Mesothelial cell of epicardium (in vitro differentiated cells): ENCODE measurements around the gene MAOA. TPM values are rescaled to one million over a fixed set of nuclear protein-coding genes. Genes with fewer than 3 reads are reported as not detected.

ENCODE experiments used
- DNase-seq, 2 experiments: peaks; one replicate each; pipeline ENCODE4 v3.0.0; 2021; ENCODE audit warnings: low spot score in 2 of 2; ENCODE audit not compliant: unreplicated experiment in 2 of 2
- H3K27ac Mint-ChIP-seq: 2 replicates; pipeline ENCODE4 v1.8.0; 2021; ENCODE audit warnings: mixed read lengths
- H3K27me3 Mint-ChIP-seq: 2 replicates; pipeline ENCODE4 v1.8.0; 2021; ENCODE audit warnings: low read depth, mixed read lengths
- H3K36me3 Mint-ChIP-seq: 2 replicates; pipeline ENCODE4 v1.8.0; 2021; ENCODE audit warnings: mixed read lengths
- H3K4me1 Mint-ChIP-seq: 2 replicates; pipeline ENCODE4 v1.8.0; 2021; ENCODE audit warnings: mixed read lengths
- H3K4me3 Mint-ChIP-seq: 2 replicates; pipeline ENCODE4 v1.8.0; 2021; ENCODE audit warnings: mild to moderate bottlenecking, moderate library complexity, mixed read lengths
- H3K9me3 Mint-ChIP-seq: 2 replicates; pipeline ENCODE4 v1.8.0; 2021; ENCODE audit warnings: mixed read lengths
- total RNA-seq: library from RNA; stranded (reverse); gene quantifications from 3 replicates; pipeline ENCODE4 v1.2.1, GENCODE V29; 2021
- TF ChIP-seq, protein P1 (sequence below): fragments of 200-600 bp; sonication (generic); IDR thresholded peaks from one replicate; pipeline ENCODE4 v1.5.0; 2021; ENCODE audit warnings: antibody characterized with exemption; ENCODE audit not compliant: unreplicated experiment

MAOA gene
- total RNA-seq, 1 donor from 2014 or later, result 0.63 TPM

DNA sequence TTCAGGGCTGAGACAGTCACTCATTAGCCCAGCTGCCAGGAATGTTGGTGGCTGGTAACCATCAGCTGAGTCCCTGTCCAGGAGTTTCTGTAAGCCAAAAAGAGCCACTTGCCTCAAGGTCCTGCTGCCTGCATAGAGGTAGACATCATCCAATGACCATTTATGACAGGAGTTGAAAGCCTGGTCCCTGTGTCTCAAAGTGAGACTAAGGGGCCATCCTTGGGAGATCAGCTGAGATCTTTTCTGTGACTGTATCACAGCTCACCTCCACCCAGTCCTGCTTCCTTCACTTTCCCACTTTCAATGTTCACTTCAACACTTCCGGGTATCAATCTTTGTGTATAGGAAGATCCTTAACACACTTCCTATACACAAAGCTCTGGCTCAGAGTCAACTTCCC lies 28.4 kb upstream of the MAOA start:
- H3K4me1 Mint-ChIP-seq, result peaks cover 8% of the 10 kb centered on the region
- no peak for DNase-seq
- H3K9me3 Mint-ChIP-seq, result peaks cover 28% of the 10 kb centered on the region
- H3K27me3 Mint-ChIP-seq, result no peaks in the 10 kb centered on the region
- H3K36me3 Mint-ChIP-seq, result no peaks in the 10 kb centered on the region
- H3K4me3 Mint-ChIP-seq, result no peak overlapping the region
- TF ChIP-seq, protein P1, sequence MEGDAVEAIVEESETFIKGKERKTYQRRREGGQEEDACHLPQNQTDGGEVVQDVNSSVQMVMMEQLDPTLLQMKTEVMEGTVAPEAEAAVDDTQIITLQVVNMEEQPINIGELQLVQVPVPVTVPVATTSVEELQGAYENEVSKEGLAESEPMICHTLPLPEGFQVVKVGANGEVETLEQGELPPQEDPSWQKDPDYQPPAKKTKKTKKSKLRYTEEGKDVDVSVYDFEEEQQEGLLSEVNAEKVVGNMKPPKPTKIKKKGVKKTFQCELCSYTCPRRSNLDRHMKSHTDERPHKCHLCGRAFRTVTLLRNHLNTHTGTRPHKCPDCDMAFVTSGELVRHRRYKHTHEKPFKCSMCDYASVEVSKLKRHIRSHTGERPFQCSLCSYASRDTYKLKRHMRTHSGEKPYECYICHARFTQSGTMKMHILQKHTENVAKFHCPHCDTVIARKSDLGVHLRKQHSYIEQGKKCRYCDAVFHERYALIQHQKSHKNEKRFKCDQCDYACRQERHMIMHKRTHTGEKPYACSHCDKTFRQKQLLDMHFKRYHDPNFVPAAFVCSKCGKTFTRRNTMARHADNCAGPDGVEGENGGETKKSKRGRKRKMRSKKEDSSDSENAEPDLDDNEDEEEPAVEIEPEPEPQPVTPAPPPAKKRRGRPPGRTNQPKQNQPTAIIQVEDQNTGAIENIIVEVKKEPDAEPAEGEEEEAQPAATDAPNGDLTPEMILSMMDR, result no peak
- no peak overlapping the region for H3K27ac Mint-ChIP-seq

DNA sequence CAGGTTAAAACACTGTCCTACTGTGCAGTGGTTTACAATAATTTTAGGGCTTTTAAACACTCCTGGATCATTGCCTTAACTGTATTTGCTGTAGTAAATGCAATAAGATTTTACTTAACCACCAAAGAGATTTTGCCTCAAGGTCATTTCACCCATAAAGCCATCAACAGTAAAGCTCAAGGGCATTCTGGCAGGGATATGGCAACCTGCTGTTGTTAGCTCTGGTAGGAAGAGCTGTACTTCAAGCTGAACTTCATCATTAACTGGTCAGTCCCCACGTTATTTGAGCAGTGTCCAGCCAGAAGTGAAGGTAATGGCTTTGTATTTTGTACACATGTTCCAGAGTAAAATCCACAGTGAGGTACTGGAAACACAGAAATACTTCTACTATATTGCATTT lies 26.9 kb upstream of the MAOA start:
- Mint-ChIP-seq H3K36me3 (no peaks in the 10 kb centered on the region), H3K27me3 (no peaks in the 10 kb centered on the region), H3K27ac (no peak overlapping the region), H3K9me3 (peaks cover 24% of the 10 kb centered on the region), H3K4me3 (no peak overlapping the region), H3K4me1 (peaks cover 8% of the 10 kb centered on the region)
- TF ChIP-seq, protein P1, result no peak
- DNase-seq, result no peak

DNA sequence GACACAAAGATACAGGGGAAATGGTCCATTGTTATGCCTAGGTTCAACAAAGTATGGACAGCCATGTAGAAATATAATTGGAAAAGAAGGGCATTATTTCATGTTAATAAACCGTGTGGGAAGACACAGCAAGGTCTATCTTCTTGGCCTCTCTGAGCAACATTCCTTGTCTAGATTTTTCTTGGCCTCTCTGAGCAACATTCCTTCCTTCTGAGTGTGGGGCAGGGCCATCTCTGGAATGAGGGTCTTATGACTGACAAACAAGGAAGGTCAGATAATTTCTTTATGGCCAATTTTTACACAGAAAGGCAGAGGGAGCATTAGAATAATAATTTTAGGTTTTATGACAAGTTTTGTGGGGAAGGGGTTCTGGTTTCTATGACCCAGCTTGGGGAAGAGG lies 24.3 kb upstream of the MAOA start:
- H3K27ac Mint-ChIP-seq, result no peak overlapping the region
- H3K27me3 Mint-ChIP-seq, result no peaks in the 10 kb centered on the region
- no peak for DNase-seq
- H3K36me3 Mint-ChIP-seq, result no peaks in the 10 kb centered on the region
- H3K4me3 Mint-ChIP-seq, result no peak overlapping the region
- peaks cover 40% of the 10 kb centered on the region for H3K9me3 Mint-ChIP-seq
- H3K4me1 Mint-ChIP-seq, result no peaks in the 10 kb centered on the region
- TF ChIP-seq, protein P1, result no peak

DNA sequence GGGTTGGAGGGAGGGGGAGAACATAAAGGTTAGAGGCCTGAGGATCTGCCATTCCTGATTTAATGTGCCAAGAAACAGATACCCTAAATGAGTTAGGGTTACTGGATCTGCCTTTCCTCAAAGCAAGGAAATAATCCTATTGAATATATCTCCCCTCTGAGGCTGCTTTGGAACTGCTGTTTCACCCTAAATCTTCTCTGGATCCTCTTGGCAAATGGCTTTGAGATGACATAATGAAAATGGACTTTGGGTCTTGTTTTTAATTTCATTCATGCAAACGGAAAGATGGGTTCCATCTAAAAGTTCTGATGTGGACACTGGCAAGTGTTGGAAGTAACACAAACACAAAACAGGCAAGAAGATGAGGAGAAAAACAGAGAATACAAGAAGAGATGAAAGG lies 23.0 kb upstream of the MAOA start:
- no peak for DNase-seq
- Mint-ChIP-seq H3K27me3 (no peaks in the 10 kb centered on the region), H3K4me3 (no peak overlapping the region), H3K27ac (no peak overlapping the region), H3K4me1 (no peaks in the 10 kb centered on the region), H3K9me3 (peaks cover 36% of the 10 kb centered on the region), H3K36me3 (no peaks in the 10 kb centered on the region)
- TF ChIP-seq, protein P1, result no peak

DNA sequence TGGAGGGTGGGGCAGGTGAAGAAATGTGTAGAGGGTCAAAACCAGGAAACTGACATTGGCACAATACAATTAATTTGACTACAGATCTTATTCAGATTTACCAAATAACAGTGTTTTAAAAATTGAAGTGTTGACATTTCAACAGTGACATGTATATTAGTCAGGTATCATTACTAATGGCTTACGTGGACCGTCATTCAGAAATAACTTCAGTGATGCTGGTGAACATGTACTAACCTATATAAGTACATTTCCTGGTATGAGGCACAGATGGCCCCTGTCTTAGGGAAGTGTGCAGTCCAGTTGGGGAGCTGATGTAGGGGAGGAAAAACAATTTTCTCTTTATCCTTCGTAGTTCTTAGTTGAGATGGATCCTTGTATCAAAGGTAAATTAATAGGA lies 22.3 kb upstream of the MAOA start:
- no peaks in the 10 kb centered on the region for H3K4me1 Mint-ChIP-seq
- no peaks in the 10 kb centered on the region for H3K27me3 Mint-ChIP-seq
- H3K27ac Mint-ChIP-seq, result no peak overlapping the region
- no peaks in the 10 kb centered on the region for H3K36me3 Mint-ChIP-seq
- peaks cover 37% of the 10 kb centered on the region for H3K9me3 Mint-ChIP-seq
- no peak overlapping the region for H3K4me3 Mint-ChIP-seq
- TF ChIP-seq, protein P1, result no peak
- no peak for DNase-seq

DNA sequence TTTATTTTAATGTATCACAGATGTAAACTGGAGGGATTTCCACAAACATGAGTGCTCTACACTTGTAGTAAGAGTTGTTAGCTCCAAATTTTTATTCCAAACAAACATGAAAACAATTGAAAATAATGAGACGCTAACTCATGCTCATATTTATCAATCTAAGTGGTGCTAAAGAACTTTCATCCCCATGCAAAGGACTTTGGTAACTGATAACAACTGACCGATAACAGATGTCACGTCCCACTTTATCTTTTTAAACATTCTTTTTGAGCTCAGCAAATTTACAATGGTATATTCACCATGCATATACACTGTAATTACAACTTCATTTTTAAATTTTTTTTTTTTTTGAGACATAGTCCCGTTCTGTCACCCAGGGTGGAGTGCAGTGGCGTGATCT lies 15.6 kb upstream of the MAOA start:
- no peak overlapping the region for H3K27ac Mint-ChIP-seq
- H3K4me3 Mint-ChIP-seq, result no peak overlapping the region
- no peaks in the 10 kb centered on the region for H3K36me3 Mint-ChIP-seq

More for the DNA sequence above, 15.6 kb upstream of the MAOA start:
- DNase-seq, result no peak
- TF ChIP-seq, protein P1, result no peak
- Mint-ChIP-seq H3K27me3 (no peaks in the 10 kb centered on the region), H3K9me3 (peaks cover 21% of the 10 kb centered on the region), H3K4me1 (peaks cover 8% of the 10 kb centered on the region)
